Measurements from ENCODE around the gene PGS1. TPM values are rescaled to one million over a fixed set of nuclear protein-coding genes. Genes with fewer than 3 reads are reported as not detected.

PGS1 gene
- total and polyA plus RNA-seq, 9 donors: 13.5 to 50.2 (median 35.0) TPM

GRCh38 chr17:78392295-78392694 is 13.8 kb downstream of the PGS1 start:
- peaks cover 5% of the 10 kb centered on the region for H3K4me1 ChIP-seq (ENCODE audit: insufficient read depth)
- intact Hi-C loops (cut with DNase I): no loop called here
- no peaks in the 10 kb centered on the region for H3K9me3 ChIP-seq
- TF ChIP-seq EP300 (IDR thresholded peaks at IDR 0.05): no peak
- TF ChIP-seq POLR2A (IDR thresholded peaks at IDR 0.05): no peak
- no peak for TF ChIP-seq CTCF (IDR thresholded peaks at IDR 0.05)
- 97 to 99% (median 98%) methylated on average over 6 of the region's 6 CpGs for WGBS, 3 donors
- H3K36me3 ChIP-seq: no peaks in the 10 kb centered on the region
- H3K27ac ChIP-seq: no peak overlapping the region
- H3K27me3 ChIP-seq: no peaks in the 10 kb centered on the region
- H3K4me3 ChIP-seq: no peak overlapping the region
- DNase-seq: no peak

- whole genome bisulfite sequencing, 3 donors: 93 to 97% (median 94%) methylated on average over 4 of the region's 4 CpGs
- H3K9me3 ChIP-seq: no peaks in the 10 kb centered on the region
- no peak overlapping the region for H3K27ac ChIP-seq
- H3K27me3 ChIP-seq: no peaks in the 10 kb centered on the region
- H3K4me1 ChIP-seq (ENCODE audit: insufficient read depth): peaks cover 5% of the 10 kb centered on the region
- no peak for TF ChIP-seq POLR2A (IDR thresholded peaks at IDR 0.05)
- DNase-seq: no peak
- H3K36me3 ChIP-seq: no peaks in the 10 kb centered on the region
- no peak overlapping the region for H3K4me3 ChIP-seq
- intact Hi-C loops (cut with DNase I): no loop called here
These were observed 15.1 kb downstream of the PGS1 start for GRCh38 chr17:78393575-78393974.

GRCh38 chr17:78394209-78394608 is 15.8 kb downstream of the PGS1 start:
- TF ChIP-seq EP300 (IDR thresholded peaks at IDR 0.05) (no peak), POLR2A (IDR thresholded peaks at IDR 0.05) (no peak), CTCF (IDR thresholded peaks at IDR 0.05) (no peak)
- WGBS, 3 donors: 91 to 96% (median 94%) methylated on average over 7 of the region's 7 CpGs
- Histone ChIP-seq H3K4me3 (no peak overlapping the region), H3K4me1 (ENCODE audit: insufficient read depth) (peaks cover 5% of the 10 kb centered on the region), H3K36me3 (no peaks in the 10 kb centered on the region), H3K9me3 (no peaks in the 10 kb centered on the region), H3K27ac (no peak overlapping the region), H3K27me3 (no peaks in the 10 kb centered on the region)
- intact Hi-C loops (cut with DNase I): no loop called here
- DNase-seq: no peak

GRCh38 chr17:78395155-78395554 is 16.7 kb downstream of the PGS1 start:
- WGBS, 3 donors: 46 to 63% (median 49%) methylated on average over 2 of the region's 2 CpGs
- Histone ChIP-seq H3K27ac (no peak overlapping the region), H3K36me3 (no peaks in the 10 kb centered on the region), H3K27me3 (no peaks in the 10 kb centered on the region), H3K4me3 (no peak overlapping the region), H3K9me3 (no peaks in the 10 kb centered on the region), H3K4me1 (ENCODE audit: insufficient read depth) (peaks cover 3% of the 10 kb centered on the region)
- TF ChIP-seq CTCF (IDR thresholded peaks at IDR 0.05): no peak
- no peak for TF ChIP-seq EP300 (IDR thresholded peaks at IDR 0.05)
- TF ChIP-seq POLR2A (IDR thresholded peaks at IDR 0.05): no peak
- intact Hi-C loops (cut with DNase I): no loop called here
- DNase-seq: no peak

GRCh38 chr17:78396441-78397337 is 18.2 kb downstream of the PGS1 start:
- intact Hi-C loops (cut with DNase I): no loop called here
- no peak for DNase-seq
- Histone ChIP-seq H3K36me3 (no peaks in the 10 kb centered on the region), H3K9me3 (no peaks in the 10 kb centered on the region), H3K4me3 (no peak overlapping the region), H3K4me1 (ENCODE audit: insufficient read depth) (peaks cover 2% of the 10 kb centered on the region), H3K27me3 (no peaks in the 10 kb centered on the region), H3K27ac (no peak overlapping the region)
- WGBS, 3 donors: 64 to 73% (median 69%) methylated on average over 14 of the region's 14 CpGs
- TF ChIP-seq CTCF (IDR thresholded peaks at IDR 0.05) (no peak), EP300 (IDR thresholded peaks at IDR 0.05) (no peak)

All from ovary (tissue), 9 donors.